ENCODE data around the gene ZNF565. TPM values are rescaled to one million over a fixed set of nuclear protein-coding genes. Genes with fewer than 3 reads are reported as not detected.
A peak's percentile ranks its signal among the peaks of the same experiment; 100 is the strongest.

ZNF565 gene
- total and polyA plus RNA-seq, 2 experiments from 2014 or later, result 2.1 to 2.6 TPM

DNA sequence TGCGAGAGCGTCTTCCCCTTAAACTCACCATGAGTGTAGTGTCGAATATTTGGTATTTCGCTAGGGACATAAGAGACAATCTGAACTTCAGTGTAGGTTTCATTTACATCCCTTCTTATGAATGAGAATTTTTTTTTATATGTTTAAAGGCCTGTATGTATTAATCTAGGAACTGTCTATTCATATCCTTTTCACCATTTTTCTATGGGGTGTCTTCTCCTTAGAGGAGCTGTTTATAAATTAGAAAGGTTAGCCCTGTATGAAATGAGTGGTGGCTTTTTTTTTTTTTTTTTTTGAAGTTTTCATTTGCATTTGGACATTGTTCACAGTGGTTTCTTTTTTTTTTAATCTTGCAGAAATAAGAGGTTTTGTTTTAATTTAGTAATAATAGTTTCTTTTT is 8.0 kb upstream of the ZNF565 start:
- WGBS, 2 experiments (ENCODE audit: low coverage in 1 of 2, low lambda C conversion rate in 2 of 2, missing lambda C conversion rate in 2 of 2), result 97 to 98% methylated on average over 4 of the region's 4 CpGs
- Histone ChIP-seq H3K4me2 (ENCODE audit: unreplicated experiment) (no peak overlapping the region), H3K9me2 (ENCODE audit: insufficient read depth) (no peaks in the 10 kb centered on the region), H3K79me2 (ENCODE audit: insufficient read depth) (peaks cover 97% of the 10 kb centered on the region), H3K4me3 (no peak overlapping the region), H4K20me1 (ENCODE audit: insufficient read depth) (peaks cover 27% of the 10 kb centered on the region; the same call in 1 of the 2 replicates), H3K27me3 (replicated peaks; ENCODE audit: insufficient read depth) (no peaks in the 10 kb centered on the region), H3K9ac (no peak overlapping the region), H3K4me1 (ENCODE audit: insufficient read depth) (peaks cover 29% of the 10 kb centered on the region), H3K27ac (no peak overlapping the region), H3K36me3 (ENCODE audit: low read depth) (peaks cover 37% of the 10 kb centered on the region), H3K9me3 (ENCODE audit: low read depth) (no peaks in the 10 kb centered on the region), H3F3A (ENCODE audit: insufficient read depth) (peaks cover 45% of the 10 kb centered on the region), H2AFZ (no peak overlapping the region)
- in situ Hi-C loops (cut with MboI), result no loop called here
- no peak for DNase-seq
- TF ChIP-seq EZH2 (IDR thresholded peaks at IDR 0.05; ENCODE audit: insufficient read depth, poor library complexity, severe bottlenecking) (no peak), EZH2phosphoT487 (IDR thresholded peaks at IDR 0.05; ENCODE audit: insufficient read depth, low read depth) (no peak)

DNA sequence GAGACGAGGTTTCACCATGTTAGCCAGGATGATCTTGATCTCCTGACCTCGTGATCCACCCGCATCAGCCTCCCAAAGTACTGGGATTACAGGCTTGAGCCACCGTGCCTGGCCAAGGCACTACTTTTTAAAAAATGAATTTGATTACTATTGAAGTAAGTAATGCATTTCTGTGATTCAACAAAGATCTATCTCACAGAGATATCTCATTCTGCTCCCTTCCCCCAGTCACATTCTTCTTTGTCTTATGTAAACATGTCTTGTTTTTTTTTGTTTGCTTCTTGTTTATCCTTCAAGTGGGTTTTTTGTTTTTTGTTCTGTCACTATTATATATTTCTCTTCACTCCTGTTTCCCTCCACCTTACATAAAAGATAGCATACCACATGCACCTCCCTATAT is 7.0 kb upstream of the ZNF565 start:
- WGBS, 2 experiments (ENCODE audit: low coverage in 1 of 2, low lambda C conversion rate in 2 of 2, missing lambda C conversion rate in 2 of 2), result 96 to 99% methylated on average over 4 of the region's 4 CpGs
- in situ Hi-C loops (cut with MboI), result no loop called here
- Histone ChIP-seq H3K27me3 (replicated peaks; ENCODE audit: insufficient read depth) (no peaks in the 10 kb centered on the region), H3F3A (ENCODE audit: insufficient read depth) (peaks cover 49% of the 10 kb centered on the region), H4K20me1 (ENCODE audit: insufficient read depth) (peaks cover 24% of the 10 kb centered on the region; the same call in 1 of the 2 replicates), H3K4me2 (ENCODE audit: unreplicated experiment) (no peak overlapping the region), H3K36me3 (ENCODE audit: low read depth) (peaks cover 30% of the 10 kb centered on the region), H3K27ac (no peak overlapping the region), H3K9ac (no peak overlapping the region), H3K79me2 (ENCODE audit: insufficient read depth) (peaks cover 97% of the 10 kb centered on the region), H3K9me2 (ENCODE audit: insufficient read depth) (no peaks in the 10 kb centered on the region), H3K4me3 (no peak overlapping the region), H3K9me3 (ENCODE audit: low read depth) (no peaks in the 10 kb centered on the region), H2AFZ (no peak overlapping the region), H3K4me1 (ENCODE audit: insufficient read depth) (peaks cover 29% of the 10 kb centered on the region)
- TF ChIP-seq EZH2 (IDR thresholded peaks at IDR 0.05; ENCODE audit: insufficient read depth, poor library complexity, severe bottlenecking) (no peak), EZH2phosphoT487 (IDR thresholded peaks at IDR 0.05; ENCODE audit: insufficient read depth, low read depth) (no peak)
- DNase-seq, result no peak

DNA sequence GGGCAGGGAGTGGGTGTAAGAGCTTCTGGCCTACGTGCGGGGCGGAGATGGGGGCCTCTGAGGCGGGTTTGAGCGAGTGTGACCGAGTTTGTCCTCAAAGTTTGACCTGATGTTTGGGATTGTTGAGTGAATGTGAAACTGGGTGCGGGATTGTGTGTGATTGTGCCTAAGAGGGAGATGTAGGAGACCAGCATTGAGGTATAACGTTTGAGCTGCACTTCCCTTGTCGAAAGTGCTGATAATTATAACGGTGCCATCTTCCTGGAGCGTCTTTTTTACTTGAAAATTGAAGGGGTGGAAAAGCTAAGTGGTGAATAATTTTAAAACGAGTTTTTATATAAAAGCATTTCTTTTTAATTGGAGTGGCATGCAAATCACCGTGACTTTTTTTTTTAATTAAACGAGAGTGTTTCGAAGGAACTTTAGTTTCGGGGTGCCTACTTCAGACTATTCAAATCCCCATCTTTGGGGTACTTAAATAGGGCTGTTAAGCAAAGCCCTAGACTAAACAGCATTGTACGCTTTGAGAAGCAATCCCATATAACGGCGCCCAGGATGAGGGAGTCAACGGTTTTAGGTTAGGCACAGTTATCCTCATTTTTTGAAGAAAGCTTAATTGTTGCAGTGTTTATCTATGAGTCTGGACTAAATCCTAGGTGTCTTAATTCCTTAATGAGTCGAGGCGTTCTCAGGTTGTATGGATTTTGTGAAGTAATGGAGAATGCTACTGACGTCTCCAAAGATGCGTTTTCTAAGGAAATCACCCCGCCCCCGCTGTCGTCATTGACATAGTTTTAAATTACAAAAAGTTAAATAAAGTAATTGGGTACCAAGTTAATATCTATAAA is 1.0 kb upstream of the ZNF565 start:
- H2AFZ ChIP-seq, result peak overlapping the region; percentile 89
- 0 out of 2 replicates have a peak, but pooled peaks cover 6% of the 10 kb centered on the region for H3F3A ChIP-seq (ENCODE audit: insufficient read depth)
- WGBS, 2 experiments (ENCODE audit: low coverage in 1 of 2, low lambda C conversion rate in 2 of 2, missing lambda C conversion rate in 2 of 2), result 2 to 3% methylated on average over 27 of the region's 27 CpGs
- H3K27me3 ChIP-seq (replicated peaks; ENCODE audit: insufficient read depth), result no peaks in the 10 kb centered on the region
- no peaks in the 10 kb centered on the region; the same call in 1 of the 2 replicates for H4K20me1 ChIP-seq (ENCODE audit: insufficient read depth)
- peaks cover 88% of the 10 kb centered on the region for H3K79me2 ChIP-seq (ENCODE audit: insufficient read depth)
- H3K4me2 ChIP-seq (ENCODE audit: unreplicated experiment), result peak overlapping the region; percentile 98
- H3K27ac ChIP-seq, result peak overlapping the region; percentile 95
- H3K9me3 ChIP-seq (ENCODE audit: low read depth), result no peaks in the 10 kb centered on the region
- H3K4me1 ChIP-seq (ENCODE audit: insufficient read depth), result peaks cover 8% of the 10 kb centered on the region
- H3K4me3 ChIP-seq, result peak overlapping the region; percentile 93
- no peak for TF ChIP-seq EZH2 (IDR thresholded peaks at IDR 0.05; ENCODE audit: insufficient read depth, poor library complexity, severe bottlenecking)
- TF ChIP-seq EZH2phosphoT487 (IDR thresholded peaks at IDR 0.05; ENCODE audit: insufficient read depth, low read depth), result no peak
- no peaks in the 10 kb centered on the region for H3K9me2 ChIP-seq (ENCODE audit: insufficient read depth)
- H3K9ac ChIP-seq, result peak overlapping the region; percentile 99
- peak; percentile 83 for DNase-seq
- peaks cover 12% of the 10 kb centered on the region; the same call in 1 of the 2 replicates for H3K36me3 ChIP-seq (ENCODE audit: low read depth)
- in situ Hi-C loops (cut with MboI), result no loop called here

DNA sequence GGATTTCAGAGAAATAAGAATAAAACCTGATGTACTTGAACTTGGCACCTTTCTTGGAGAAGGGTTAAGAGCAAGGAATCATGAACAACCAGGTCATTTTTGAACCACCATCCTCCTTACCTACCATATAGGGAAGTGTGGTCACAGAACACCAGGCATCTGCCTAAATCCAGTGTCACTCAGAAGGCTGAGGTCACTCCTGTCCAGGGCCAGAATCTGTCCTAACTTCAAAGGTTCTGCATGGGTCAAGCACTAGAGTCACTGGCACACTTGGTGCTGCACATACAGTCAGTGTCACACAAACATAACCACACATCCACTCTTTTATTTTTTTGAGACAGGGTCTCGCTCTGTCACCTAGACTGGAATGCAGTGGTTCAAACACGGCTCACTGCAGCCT is 1.6 kb downstream of the ZNF565 start:
- Histone ChIP-seq H3K27ac (no peak overlapping the region), H3K9me2 (ENCODE audit: insufficient read depth) (no peaks in the 10 kb centered on the region), H3K4me2 (ENCODE audit: unreplicated experiment) (no peak overlapping the region), H3K4me1 (ENCODE audit: insufficient read depth) (peaks cover 8% of the 10 kb centered on the region), H3K9me3 (ENCODE audit: low read depth) (no peaks in the 10 kb centered on the region), H3K27me3 (replicated peaks; ENCODE audit: insufficient read depth) (no peaks in the 10 kb centered on the region), H4K20me1 (ENCODE audit: insufficient read depth) (no peaks in the 10 kb centered on the region), H3F3A (ENCODE audit: insufficient read depth) (0 out of 2 replicates have a peak, but pooled peaks cover 6% of the 10 kb centered on the region), H3K79me2 (ENCODE audit: insufficient read depth) (peaks cover 78% of the 10 kb centered on the region), H3K36me3 (ENCODE audit: low read depth) (no peaks in the 10 kb centered on the region), H2AFZ (no peak overlapping the region), H3K4me3 (no peak overlapping the region), H3K9ac (no peak overlapping the region)
- in situ Hi-C loops (cut with MboI), result no loop called here
- 75 to 78% methylated on average over 2 of the region's 2 CpGs for WGBS, 2 experiments (ENCODE audit: low coverage in 1 of 2, low lambda C conversion rate in 2 of 2, missing lambda C conversion rate in 2 of 2)
- no peak for DNase-seq
- TF ChIP-seq EZH2phosphoT487 (IDR thresholded peaks at IDR 0.05; ENCODE audit: insufficient read depth, low read depth) (no peak), EZH2 (IDR thresholded peaks at IDR 0.05; ENCODE audit: insufficient read depth, poor library complexity, severe bottlenecking) (no peak)

All from GM23248 (cell line).